RWPE2 (cell line): ENCODE results near the gene MAMLD1.

Source experiments
- ATAC-seq: fragments of 200-7000 bp; cut with Tn5 transposase; 3 replicates; pipeline ENCODE4 v1.9.1; 2021; ENCODE audit warnings: low read depth
- DNase-seq: peaks from one replicate; pipeline ENCODE4 v3.0.0-alpha.2; 2020; ENCODE audit warnings: low spot score
- H3K27ac ChIP-seq: fragments of 450-650 bp; 2 replicates; pipeline ENCODE4 v1.5.1; 2017; ENCODE audit warnings: mild to moderate bottlenecking; ENCODE audit not compliant: poor library complexity, severe bottlenecking
- H3K27me3 ChIP-seq: fragments of 250-450 bp; sonication (Bioruptor Pico); 2 replicates; pipeline ENCODE4 v1.5.1; 2021; ENCODE audit warnings: mild to moderate bottlenecking, moderate library complexity; ENCODE audit not compliant: insufficient read depth, poor library complexity, severe bottlenecking
- H3K36me3 ChIP-seq: fragments of 250-450 bp; sonication (Bioruptor Pico); 2 replicates; pipeline ENCODE4 v1.5.1; 2020; ENCODE audit warnings: low read depth, mild to moderate bottlenecking, moderate library complexity
- H3K4me1 ChIP-seq: fragments of 250-450 bp; sonication (Bioruptor Pico); 2 replicates; pipeline ENCODE4 v1.5.1; 2021; ENCODE audit warnings: mild to moderate bottlenecking, moderate library complexity; ENCODE audit not compliant: insufficient read depth, poor library complexity, severe bottlenecking
- H3K4me3 ChIP-seq: fragments of 250-450 bp; sonication (Bioruptor Pico); 2 replicates; pipeline ENCODE4 v1.5.1; 2021; ENCODE audit warnings: mild to moderate bottlenecking, moderate library complexity; ENCODE audit not compliant: severe bottlenecking
- H3K9me3 ChIP-seq: fragments of 250-450 bp; sonication (Bioruptor Pico); 2 replicates; pipeline ENCODE4 v1.5.1; 2021; ENCODE audit warnings: mild to moderate bottlenecking, moderate library complexity; ENCODE audit not compliant: severe bottlenecking
- CTCF ChIP-seq: fragments of 450-650 bp; IDR thresholded peaks from one replicate; pipeline ENCODE4 v1.5.1; 2017; ENCODE audit warnings: mild to moderate bottlenecking, moderate library complexity; ENCODE audit not compliant: poor library complexity, severe bottlenecking

MAMLD1 gene

GRCh38 chrX:150487369-150488094 is 124.4 kb downstream of the MAMLD1 start:
- Histone ChIP-seq H3K9me3 (no peaks in the 10 kb centered on the region), H3K4me3 (no peak overlapping the region), H3K27me3 (no peaks in the 10 kb centered on the region), H3K27ac (no peak overlapping the region), H3K4me1 (peaks cover 2% of the 10 kb centered on the region), H3K36me3 (no peaks in the 10 kb centered on the region)
- ATAC-seq (no peak), DNase-seq (no peak)
- no peak for TF ChIP-seq CTCF

- no peak for DNase-seq
- Histone ChIP-seq H3K4me1 (no peaks in the 10 kb centered on the region), H3K9me3 (no peaks in the 10 kb centered on the region)
Measured at GRCh38 chrX:150489359-150490015, 126.4 kb downstream of the MAMLD1 start.

GRCh38 chrX:150495496-150495895 is 132.4 kb downstream of the MAMLD1 start:
- Histone ChIP-seq H3K36me3 (no peaks in the 10 kb centered on the region), H3K4me1 (no peaks in the 10 kb centered on the region), H3K27ac (no peak overlapping the region), H3K27me3 (no peaks in the 10 kb centered on the region), H3K4me3 (no peak overlapping the region), H3K9me3 (no peaks in the 10 kb centered on the region)
- no peak for ATAC-seq
- no peak for DNase-seq
- no peak for TF ChIP-seq CTCF

More at GRCh38 chrX:150489359-150490015, 126.4 kb downstream of the MAMLD1 start:
- no peak for ATAC-seq
- H3K36me3 ChIP-seq: no peaks in the 10 kb centered on the region
- no peak for TF ChIP-seq CTCF
- H3K4me3 ChIP-seq: no peak overlapping the region
- H3K27me3 ChIP-seq: no peaks in the 10 kb centered on the region
- no peak overlapping the region for H3K27ac ChIP-seq

- no peak for TF ChIP-seq CTCF
- Histone ChIP-seq H3K9me3 (no peaks in the 10 kb centered on the region), H3K4me3 (no peak overlapping the region), H3K27ac (no peak overlapping the region), H3K27me3 (no peaks in the 10 kb centered on the region), H3K4me1 (no peaks in the 10 kb centered on the region), H3K36me3 (no peaks in the 10 kb centered on the region)
- no peak for ATAC-seq
- DNase-seq: no peak
Measured at GRCh38 chrX:150499240-150499639, 136.1 kb downstream of the MAMLD1 start.

- no peak for ATAC-seq
- H3K4me1 ChIP-seq: no peaks in the 10 kb centered on the region
Measured at GRCh38 chrX:150502091-150502490, 139.0 kb downstream of the MAMLD1 start.

More at GRCh38 chrX:150502091-150502490, 139.0 kb downstream of the MAMLD1 start:
- DNase-seq: no peak
- no peaks in the 10 kb centered on the region for H3K36me3 ChIP-seq
- TF ChIP-seq CTCF: no peak
- H3K9me3 ChIP-seq: no peaks in the 10 kb centered on the region
- H3K27ac ChIP-seq: no peak overlapping the region
- no peaks in the 10 kb centered on the region for H3K27me3 ChIP-seq
- no peak overlapping the region for H3K4me3 ChIP-seq
